NCI-H1105 treated with DMSO at 0.1 percent for 48 hours (cell line): ENCODE data around the gene LDLRAD1.
"Not testable (repeated sequence)": the region's sequence is repeated elsewhere in the genome, so short reads cannot be mapped to it uniquely, and the experiment has no call there.

Experiments
- DNase-seq: peaks from one replicate; lab custom pipeline; 2025; lab: John Stamatoyannopoulos, UW

Gene LDLRAD1, protein sequence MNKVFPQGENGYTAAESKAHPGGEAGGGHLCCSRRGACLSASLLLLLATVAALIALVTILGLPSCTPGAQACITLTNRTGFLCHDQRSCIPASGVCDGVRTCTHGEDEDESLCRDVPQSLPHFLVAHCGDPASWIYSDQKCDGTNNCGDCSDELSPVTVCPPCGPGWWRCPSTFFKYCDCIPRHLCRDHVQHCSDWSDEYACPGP

GRCh38 chr1:54017979-54018378 lies at the start of gene LDLRAD1:
TSS of gene LDLRAD1 (minus strand) at chr1:54018186. CDS start at chr1:54018112, 74 bp downstream.
- DNase-seq, result no peak

GRCh38 chr1:54064299-54064698 lies 46.3 kb upstream of the LDLRAD1 start:
- DNase-seq, result no peak

DNA sequence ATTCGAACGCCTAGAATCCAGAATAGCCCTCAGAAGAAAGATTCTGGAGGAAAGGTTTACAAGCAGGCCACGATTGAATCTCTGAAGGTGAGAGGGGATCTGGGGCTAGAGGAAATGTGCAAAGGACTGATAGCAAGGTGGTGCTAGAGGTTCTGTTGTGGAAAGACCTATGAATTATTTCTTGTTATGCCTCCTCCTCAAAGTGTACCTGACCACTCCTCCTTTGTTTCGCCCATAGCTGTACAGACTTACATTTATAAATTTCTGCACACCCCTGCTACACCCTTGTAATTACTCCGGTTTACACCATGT lies 36.4 kb upstream of the LDLRAD1 start:
- DNase-seq, result peak; percentile 4

GRCh38 chr1:54053745-54054437 lies 35.9 kb upstream of the LDLRAD1 start:
- peak; percentile 33 for DNase-seq

DNA sequence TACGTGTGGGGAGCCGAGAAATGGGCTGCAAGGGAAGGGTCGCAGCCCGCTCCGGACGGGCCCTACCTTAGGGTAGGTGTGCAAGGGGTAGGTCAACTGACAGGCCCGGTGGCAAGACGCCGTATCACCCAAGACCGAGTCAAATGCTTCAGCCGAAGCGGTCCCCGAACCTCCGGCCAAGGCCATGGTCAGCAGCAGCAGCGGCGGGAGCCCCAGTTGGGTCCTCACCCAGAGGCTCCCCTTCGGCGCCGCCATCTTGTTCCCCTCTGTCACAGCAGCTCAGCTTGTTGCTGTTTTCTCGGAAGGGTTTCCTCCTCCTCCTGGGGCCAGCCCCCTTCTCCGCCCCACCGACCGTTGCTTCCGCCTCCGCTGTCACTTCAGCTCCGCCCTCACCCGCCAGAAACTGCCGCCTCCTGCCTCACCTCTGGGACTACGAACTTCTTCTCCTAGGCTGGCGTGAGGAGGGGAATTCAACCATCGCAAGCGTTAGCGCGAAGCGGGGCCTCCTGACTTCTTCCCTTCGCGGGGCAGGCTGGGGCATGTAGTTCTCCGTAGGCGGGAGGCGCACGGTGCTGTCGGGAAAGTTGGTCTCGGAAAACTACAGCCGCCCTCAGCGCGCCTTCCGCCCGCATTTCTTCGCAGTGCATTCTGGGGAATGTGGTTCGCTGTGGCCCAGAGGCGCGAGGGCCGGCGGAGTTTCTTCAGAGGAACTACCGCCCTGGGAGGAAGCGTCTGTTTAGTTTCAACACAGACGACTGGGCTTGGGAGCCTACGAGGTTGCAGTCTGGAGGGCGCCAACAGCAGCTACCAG lies 35.2 kb upstream of the LDLRAD1 start, which contains the start of the genes TCEANC2 and TMEM59:
Gene TCEANC2 (plus strand): TSS at position 675 of the 811 bp plus-strand sequence. CDS start 815 bp downstream, outside the sequence.
Gene TMEM59 (minus strand): TSS at position 271 of the 811 bp plus-strand sequence. CDS start 16 bp downstream, at position 255.
- DNase-seq, result peak; percentile 98

- DNase-seq, result peak; percentile 56
Observed at GRCh38 chr1:54052431-54052933, 34.5 kb upstream of the LDLRAD1 start.

- DNase-seq, result peak; percentile 39
Observed at GRCh38 chr1:54051933-54052430, 34.0 kb upstream of the LDLRAD1 start.

- not testable (repeated sequence) for DNase-seq
Observed at GRCh38 chr1:54050435-54050834, 32.4 kb upstream of the LDLRAD1 start.

GRCh38 chr1:54047384-54048305 lies 29.7 kb upstream of the LDLRAD1 start:
- DNase-seq, result no peak

GRCh38 chr1:54046671-54047383 lies 28.8 kb upstream of the LDLRAD1 start:
- DNase-seq, result peak; percentile 35

DNA sequence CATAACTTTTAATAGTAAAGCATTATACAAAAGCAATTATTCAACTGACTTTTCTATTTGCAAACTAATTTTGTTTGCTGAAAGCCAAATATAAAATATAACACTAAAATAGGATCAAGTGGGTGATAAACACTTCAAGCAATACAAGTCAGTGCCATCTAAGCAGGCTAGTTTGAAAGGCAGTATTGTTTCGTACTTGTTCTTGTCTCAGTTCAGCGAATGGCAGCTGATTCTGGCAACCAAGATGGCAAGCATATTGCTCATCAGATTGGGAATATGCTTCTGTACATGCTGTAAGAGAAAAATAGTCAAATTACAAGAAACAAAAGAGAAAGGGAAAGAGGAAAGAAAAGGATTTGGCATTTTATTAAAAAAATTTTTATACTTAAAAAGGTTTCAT lies 27.5 kb upstream of the LDLRAD1 start:
- DNase-seq, result no peak

GRCh38 chr1:54041806-54042205 lies 23.8 kb upstream of the LDLRAD1 start:
- DNase-seq, result no peak

- DNase-seq, result peak; percentile 68
Observed at GRCh38 chr1:54037476-54037875, 19.5 kb upstream of the LDLRAD1 start.

DNA sequence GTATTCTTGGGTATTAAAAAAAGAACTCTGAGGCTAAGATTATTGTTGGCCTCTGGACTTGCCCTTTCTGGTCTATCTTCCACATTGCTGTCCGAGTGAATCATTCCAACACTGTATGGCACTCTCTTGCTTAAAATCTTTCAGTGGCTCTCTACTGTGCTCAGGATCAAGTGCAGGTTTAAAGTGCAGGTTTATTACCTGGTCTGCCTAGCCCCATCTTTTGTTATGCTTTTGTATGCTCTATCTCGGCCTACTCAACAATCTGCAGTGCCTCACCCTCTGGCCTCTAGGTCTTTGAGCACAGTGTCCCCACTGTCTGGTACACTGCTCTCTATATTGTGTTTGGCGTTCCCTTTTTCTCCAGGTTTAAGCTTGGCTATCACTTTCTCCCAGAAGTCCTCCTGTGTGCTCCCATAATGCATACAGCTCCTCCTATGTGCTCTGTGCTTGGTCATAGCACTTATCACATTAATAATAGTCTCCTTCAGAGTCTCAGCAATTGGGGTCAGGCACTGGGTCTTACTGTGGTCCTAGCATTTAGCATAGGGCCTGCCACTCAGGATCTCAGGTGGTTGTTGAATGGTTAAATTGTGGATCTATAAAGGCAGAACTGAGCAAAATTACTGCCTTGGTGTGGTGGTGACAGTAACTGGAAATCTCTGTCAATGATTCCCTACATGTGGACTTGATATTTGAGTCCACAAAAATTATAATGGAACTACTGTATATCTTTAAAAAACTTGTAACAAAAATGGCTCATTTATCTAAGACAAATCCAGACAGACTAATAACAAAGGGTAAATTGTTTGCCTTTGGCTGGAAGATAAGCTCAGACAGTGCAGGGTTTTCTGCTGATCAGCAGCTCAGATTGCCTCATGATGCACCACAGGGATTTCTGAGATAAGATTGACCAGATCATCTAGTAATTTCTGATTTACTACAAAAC lies 10.6 kb upstream of the LDLRAD1 start:
- DNase-seq, result no peak

GRCh38 chr1:54027848-54028247 lies 9.9 kb upstream of the LDLRAD1 start:
- DNase-seq, result no peak

GRCh38 chr1:54024811-54025210 lies 6.8 kb upstream of the LDLRAD1 start:
- DNase-seq, result not testable (repeated sequence)

DNA sequence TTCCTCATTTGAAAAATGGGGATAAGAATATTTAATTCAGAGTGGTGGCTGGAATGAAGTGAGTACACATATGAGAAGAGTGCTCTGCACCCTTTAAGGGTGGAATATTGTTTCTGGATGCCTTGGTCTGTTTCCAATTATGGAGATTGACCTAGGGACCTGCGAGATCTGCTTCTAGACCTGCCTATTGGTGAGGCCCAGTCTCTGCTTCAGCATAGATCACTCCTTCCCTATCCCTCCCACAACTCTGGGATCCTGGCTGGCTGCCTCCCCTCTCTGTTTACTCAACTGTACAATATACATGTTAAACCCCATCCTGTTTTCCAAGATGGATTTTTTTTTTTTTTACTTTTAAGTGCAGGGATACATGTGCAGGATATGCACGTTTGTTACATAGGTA lies 6.4 kb upstream of the LDLRAD1 start:
- no peak for DNase-seq

DNA sequence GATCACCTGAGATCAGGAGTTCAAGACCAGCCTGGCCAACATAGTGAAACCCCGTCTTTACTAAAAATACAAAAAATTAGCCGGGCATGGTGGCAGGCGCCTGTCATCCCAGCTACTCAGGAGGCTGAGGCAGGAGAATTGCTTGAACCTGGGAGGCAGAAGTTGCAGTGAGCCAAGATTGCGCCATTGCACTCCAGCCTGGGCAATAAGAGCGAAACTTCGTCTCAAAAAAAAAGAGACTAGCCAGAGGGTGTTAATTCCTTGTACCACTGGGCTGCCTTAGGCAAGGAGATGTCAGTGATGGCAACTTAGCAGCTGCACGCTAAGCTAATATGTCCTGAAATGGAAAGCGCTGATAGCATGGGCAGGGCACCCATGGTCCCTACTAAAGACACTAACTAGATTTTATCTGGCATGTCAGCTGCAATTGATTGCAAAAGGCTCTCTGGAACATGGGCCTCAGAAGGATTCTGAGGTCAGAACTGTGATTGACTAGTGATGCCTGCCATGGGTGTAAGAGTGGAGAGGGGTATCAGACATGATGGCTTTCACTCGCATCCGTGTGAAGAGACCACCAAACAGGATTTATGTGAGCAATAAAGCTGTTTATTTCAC lies 1.7 kb upstream of the LDLRAD1 start:
- not testable (repeated sequence) for DNase-seq

- no peak for DNase-seq
Observed at GRCh38 chr1:54018635-54019034, 649 bp upstream of the LDLRAD1 start.
